ENCODE results near the gene RAB3GAP2.

DNA sequence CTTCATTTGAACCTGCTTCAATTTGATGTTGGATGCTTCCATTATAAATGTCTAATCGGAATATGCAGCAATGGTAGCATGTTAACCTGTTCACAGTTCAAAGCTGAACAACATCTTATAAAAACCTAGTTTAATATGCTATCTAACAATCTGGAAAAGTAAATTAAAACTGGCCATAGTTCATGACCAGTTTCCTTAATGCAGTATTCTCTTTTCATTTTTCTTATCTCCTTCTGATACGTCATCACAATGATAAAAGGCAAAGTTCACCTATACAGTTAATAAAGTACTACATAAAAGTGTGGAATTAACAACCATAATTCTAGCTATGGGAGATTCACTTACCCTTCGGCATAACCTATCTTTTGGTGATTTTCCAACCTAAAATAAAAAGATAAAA is 113.2 kb downstream of the RAB3GAP2 start:
- TF ChIP-seq, protein P1, sequence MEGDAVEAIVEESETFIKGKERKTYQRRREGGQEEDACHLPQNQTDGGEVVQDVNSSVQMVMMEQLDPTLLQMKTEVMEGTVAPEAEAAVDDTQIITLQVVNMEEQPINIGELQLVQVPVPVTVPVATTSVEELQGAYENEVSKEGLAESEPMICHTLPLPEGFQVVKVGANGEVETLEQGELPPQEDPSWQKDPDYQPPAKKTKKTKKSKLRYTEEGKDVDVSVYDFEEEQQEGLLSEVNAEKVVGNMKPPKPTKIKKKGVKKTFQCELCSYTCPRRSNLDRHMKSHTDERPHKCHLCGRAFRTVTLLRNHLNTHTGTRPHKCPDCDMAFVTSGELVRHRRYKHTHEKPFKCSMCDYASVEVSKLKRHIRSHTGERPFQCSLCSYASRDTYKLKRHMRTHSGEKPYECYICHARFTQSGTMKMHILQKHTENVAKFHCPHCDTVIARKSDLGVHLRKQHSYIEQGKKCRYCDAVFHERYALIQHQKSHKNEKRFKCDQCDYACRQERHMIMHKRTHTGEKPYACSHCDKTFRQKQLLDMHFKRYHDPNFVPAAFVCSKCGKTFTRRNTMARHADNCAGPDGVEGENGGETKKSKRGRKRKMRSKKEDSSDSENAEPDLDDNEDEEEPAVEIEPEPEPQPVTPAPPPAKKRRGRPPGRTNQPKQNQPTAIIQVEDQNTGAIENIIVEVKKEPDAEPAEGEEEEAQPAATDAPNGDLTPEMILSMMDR (IDR thresholded peaks at IDR 0.05; ENCODE audit: insufficient read depth, low read length), result no peak
- TF ChIP-seq REST (IDR thresholded peaks at IDR 0.05; ENCODE audit: insufficient replicate concordance, low read depth) (no peak), POLR2AphosphoS5 (IDR thresholded peaks at IDR 0.05; ENCODE audit: low read depth) (no peak)
